T-cell (primary cell): ENCODE data around the gene KCNIP4. TPM values are rescaled to one million over a fixed set of nuclear protein-coding genes. Genes with fewer than 3 reads are reported as not detected.
A peak's percentile ranks its signal among the peaks of the same experiment; 100 is the strongest.
"Not testable (repeated sequence)": the region's sequence is repeated elsewhere in the genome, so short reads cannot be mapped to it uniquely, and the experiment has no call there.

Experiments used
- ATAC-seq, 4 experiments: fragments of 200-7000 bp in 3 of 4; fragments of 150-1000 bp in 1 of 4; cut with Tn5 transposase; replicated peaks in 1 of 4; 1 replicate in 3 of 4; 2 replicates in 1 of 4; pipeline ENCODE4 v1.10.0; 2021; ENCODE audit warnings: moderate library complexity in 3 of 4, mild to moderate bottlenecking in 2 of 4, moderate number of reproducible peaks in 1 of 4
- CTCF ChIA-PET, 2 donors: fragments of 300-600 bp; sonication (Branson Sonifier 250); formaldehyde crosslinking; loops; one replicate each; lab custom pipeline; 2022; ENCODE audit warnings: antibody characterized with exemption in 2 of 2; lab: Charles Lee
- POLR2A ChIA-PET, 2 donors: fragments of 300-600 bp; sonication (Branson Sonifier 250); formaldehyde crosslinking; loops; one replicate each; lab custom pipeline; 2022; ENCODE audit warnings: antibody characterized with exemption in 2 of 2; lab: Charles Lee
- DNase-seq, 35 experiments: peaks; one replicate each; pipeline versions ENCODE4 v3.0.0 to v3.0.0-alpha.2; 2013 to 2023
- H3K27ac ChIP-seq: one replicate; pipeline ENCODE4 v1.5.1; 2013; ENCODE audit warnings: low read length
- H3K27me3 ChIP-seq, 2 experiments: replicated peaks in 1 of 2; 1 replicate in 1 of 2; 2 replicates in 1 of 2; pipeline versions ENCODE4 v1.6.1 to v1.7.0; 2013; ENCODE audit warnings: low read length in 1 of 2, mixed read lengths in 1 of 2; ENCODE audit not compliant: control insufficient read depth in 2 of 2, insufficient read depth in 2 of 2; ENCODE audit errors: extremely low read depth in 1 of 2
- H3K36me3 ChIP-seq, 2 donors: 1 replicate in 1 of 2; 2 replicates in 1 of 2; pipeline versions ENCODE4 v1.6.1 to v1.7.0; 2013; ENCODE audit warnings: low read length in 1 of 2; ENCODE audit not compliant: control insufficient read depth in 2 of 2, insufficient read depth in 1 of 2; ENCODE audit errors: extremely low read depth in 1 of 2
- H3K4me1 ChIP-seq, 2 experiments: 1 replicate in 1 of 2; 2 replicates in 1 of 2; pipeline versions ENCODE4 v1.6.1 to v1.7.0; 2013; ENCODE audit warnings: low read length in 2 of 2, mixed read lengths in 1 of 2; ENCODE audit not compliant: insufficient read depth in 2 of 2, control insufficient read depth in 1 of 2; ENCODE audit errors: extremely low read depth in 1 of 2
- H3K4me3 ChIP-seq, 2 donors: 1 replicate in 1 of 2; 2 replicates in 1 of 2; pipeline versions ENCODE4 v1.5.1 to v1.7.0; 2013; ENCODE audit warnings: mild to moderate bottlenecking in 2 of 2, low read length in 1 of 2, moderate library complexity in 1 of 2; ENCODE audit not compliant: control insufficient read depth in 1 of 2; ENCODE audit errors: extremely low read depth in 1 of 2
- H3K9me3 ChIP-seq: 2 replicates; pipeline ENCODE4 v1.7.0; 2013
- H3K27ac Mint-ChIP-seq, 2 donors: one replicate each; pipeline ENCODE4 v1.8.0; 2020 to 2021; ENCODE audit warnings: mild to moderate bottlenecking in 2 of 2, mixed read lengths in 2 of 2
- H3K27me3 Mint-ChIP-seq, 2 donors: one replicate each; pipeline ENCODE4 v1.8.0; 2021 to 2022; ENCODE audit warnings: mixed read lengths in 2 of 2
- H3K36me3 Mint-ChIP-seq: one replicate; pipeline ENCODE4 v1.8.0; 2021; ENCODE audit warnings: mixed read lengths
- H3K4me1 Mint-ChIP-seq, 3 donors: one replicate each; pipeline ENCODE4 v1.8.0; 2020 to 2022; ENCODE audit warnings: mixed read lengths in 3 of 3, mild to moderate bottlenecking in 1 of 3
- H3K4me3 Mint-ChIP-seq, 3 donors: one replicate each; pipeline ENCODE4 v1.8.0; 2020 to 2022; ENCODE audit warnings: mild to moderate bottlenecking in 3 of 3, mixed read lengths in 3 of 3, moderate library complexity in 3 of 3
- H3K9me3 Mint-ChIP-seq, 3 donors: one replicate each; pipeline ENCODE4 v1.8.0; 2020 to 2022; ENCODE audit warnings: mixed read lengths in 3 of 3
- WGBS: methylation state at CpG from one replicate; pipeline ENCODE4 v1.1.5; 2013; ENCODE audit warnings: missing lambda C conversion rate; ENCODE audit not compliant: insufficient coverage; 5-methylcytosine and 5-hydroxymethylcytosine counted together
- total RNA-seq, 35 experiments: library from RNA in 6 of 35; stranded (reverse) in 6 of 35; fragments of 120-200 nt in 1 of 35; gene quantifications; one replicate each; pipeline versions ENCODE4 v1.2.1 to v1.2.4 and lab custom pipeline; 2013 to 2026

Gene KCNIP4
- total RNA-seq, 5 donors from 2014 or later (not counting 1 experiment from before 2014, with no cell fraction given) = not detected

DNA sequence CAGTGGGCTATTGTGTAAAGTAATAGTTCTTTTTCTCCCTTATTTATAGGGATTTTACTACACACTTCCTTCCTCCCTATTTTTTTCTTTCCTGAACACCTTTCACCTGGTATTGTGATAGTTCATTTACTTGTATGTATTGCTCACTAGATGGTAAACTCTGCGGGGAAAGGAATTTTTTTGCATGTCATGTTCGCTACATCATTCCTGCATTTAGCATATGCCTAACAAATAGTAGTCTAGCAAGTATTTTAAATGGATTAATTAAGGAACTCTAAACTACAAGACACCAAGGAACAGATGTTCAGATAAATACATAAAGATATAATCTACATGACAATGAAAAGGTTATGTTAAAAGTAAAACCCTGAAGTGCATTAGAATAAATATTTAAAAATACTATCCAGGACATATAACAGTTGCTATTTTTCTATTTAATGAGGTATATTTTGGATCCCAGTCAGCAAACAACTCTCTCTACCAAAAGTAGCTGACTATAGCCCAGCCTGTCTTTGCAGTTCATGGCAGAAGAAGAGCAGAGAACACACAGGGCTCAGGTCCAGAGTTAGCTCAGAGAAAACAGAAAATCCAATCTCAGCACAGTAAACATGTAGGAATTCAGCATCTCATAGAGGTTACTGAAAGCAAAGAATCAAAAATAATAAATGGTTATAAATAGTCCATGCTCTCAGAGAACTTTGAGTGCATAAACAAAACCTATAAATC, 1160.5 kb downstream of the KCNIP4 start:
- WGBS = no CpG with 5 or more reads among the region's 2 CpGs
- H3K4me3 Mint-ChIP-seq = no peak overlapping the region
- peaks cover 0 to 3% of the 10 kb centered on the region in 2 donors for H3K27me3 Mint-ChIP-seq
- H3K9me3 ChIP-seq = no peaks in the 10 kb centered on the region
- no peaks in the 10 kb centered on the region for H3K27me3 ChIP-seq
- H3K36me3 Mint-ChIP-seq = no peaks in the 10 kb centered on the region
- no peak overlapping the region for H3K4me3 ChIP-seq
- ChIA-PET CTCF (no interaction called here), POLR2A (no interaction called here)
- H3K27ac Mint-ChIP-seq = no peak overlapping the region
- no peaks in the 10 kb centered on the region for H3K4me1 Mint-ChIP-seq
- ATAC-seq (no peak), DNase-seq (no peak)
- H3K27ac ChIP-seq = no peak overlapping the region
- H3K36me3 ChIP-seq = no peaks in the 10 kb centered on the region
- no peaks in the 10 kb centered on the region for H3K4me1 ChIP-seq
- peaks cover 3 to 5% (median 4%) of the 10 kb centered on the region in 3 donors for H3K9me3 Mint-ChIP-seq

DNA sequence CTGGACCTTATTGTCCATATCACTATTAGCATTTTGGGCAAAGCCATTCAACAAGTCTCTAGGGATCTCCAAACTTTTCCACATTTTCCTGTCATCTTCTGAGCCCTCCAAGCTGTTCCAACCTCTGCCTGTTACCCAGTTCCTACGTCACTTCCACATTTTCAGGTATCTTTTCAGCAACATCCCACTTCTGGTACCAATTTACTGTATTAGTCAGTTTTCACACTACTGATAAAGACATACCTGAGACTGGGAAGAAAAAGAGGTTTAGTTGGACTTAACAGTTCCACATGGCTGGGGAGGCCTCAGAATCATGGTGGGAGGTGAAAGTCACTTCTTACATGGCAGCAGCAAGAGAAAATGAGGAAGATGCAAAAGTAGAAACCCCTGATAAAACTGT, 1165.4 kb downstream of the KCNIP4 start:
- no CpG with 5 or more reads among the region's 1 CpG for WGBS
- H3K27me3 ChIP-seq, DNase-seq, POLR2A ChIA-PET, ATAC-seq, CTCF ChIA-PET, H3K27me3 Mint-ChIP-seq, H3K9me3 ChIP-seq, H3K36me3 Mint-ChIP-seq, H3K4me3 ChIP-seq, H3K4me1 Mint-ChIP-seq, H3K27ac Mint-ChIP-seq, H3K4me1 ChIP-seq, H3K36me3 ChIP-seq, H3K4me3 Mint-ChIP-seq, H3K27ac ChIP-seq: not testable (repeated sequence)
- peaks cover 22 to 31% (median 24%) of the 10 kb centered on the region in 3 donors for H3K9me3 Mint-ChIP-seq

DNA sequence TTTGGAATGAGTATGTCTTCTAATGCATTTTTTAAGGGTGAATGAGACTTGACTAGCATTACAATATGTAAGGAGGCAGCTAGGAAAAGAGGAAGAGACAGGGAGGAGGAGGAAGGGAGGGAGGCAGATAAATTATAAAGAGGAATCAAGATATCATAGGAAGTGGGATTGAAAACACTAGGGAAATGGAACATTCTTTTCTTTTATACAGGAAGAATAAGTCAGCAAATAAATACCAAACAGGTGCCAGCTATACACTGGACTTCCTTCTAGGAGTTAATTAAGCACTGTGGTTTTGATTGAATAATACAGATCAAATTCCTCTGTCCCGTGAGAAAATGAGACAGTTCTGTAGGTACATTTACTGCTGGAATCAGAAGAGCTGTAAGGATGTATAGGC, 1169.7 kb downstream of the KCNIP4 start:
- Histone ChIP-seq H3K27ac (no peak overlapping the region), H3K36me3 (no peaks in the 10 kb centered on the region), H3K4me1 (no peaks in the 10 kb centered on the region), H3K27me3 (no peaks in the 10 kb centered on the region), H3K9me3 (no peaks in the 10 kb centered on the region), H3K4me3 (no peak overlapping the region)
- DNase-seq (no peak), ATAC-seq (no peak)
- Mint-ChIP-seq H3K27me3 (peaks cover 0 to 4% of the 10 kb centered on the region in 2 donors), H3K4me1 (peaks cover 0 to 5% (median 0%) of the 10 kb centered on the region in 3 donors), H3K4me3 (no peak overlapping the region), H3K9me3 (peaks cover 22 to 31% (median 24%) of the 10 kb centered on the region in 3 donors), H3K36me3 (no peaks in the 10 kb centered on the region), H3K27ac (no peak overlapping the region)
- 75% methylated on average over 1 of the region's 1 CpG for WGBS
- POLR2A ChIA-PET = no interaction called here
- CTCF ChIA-PET = no interaction called here

DNA sequence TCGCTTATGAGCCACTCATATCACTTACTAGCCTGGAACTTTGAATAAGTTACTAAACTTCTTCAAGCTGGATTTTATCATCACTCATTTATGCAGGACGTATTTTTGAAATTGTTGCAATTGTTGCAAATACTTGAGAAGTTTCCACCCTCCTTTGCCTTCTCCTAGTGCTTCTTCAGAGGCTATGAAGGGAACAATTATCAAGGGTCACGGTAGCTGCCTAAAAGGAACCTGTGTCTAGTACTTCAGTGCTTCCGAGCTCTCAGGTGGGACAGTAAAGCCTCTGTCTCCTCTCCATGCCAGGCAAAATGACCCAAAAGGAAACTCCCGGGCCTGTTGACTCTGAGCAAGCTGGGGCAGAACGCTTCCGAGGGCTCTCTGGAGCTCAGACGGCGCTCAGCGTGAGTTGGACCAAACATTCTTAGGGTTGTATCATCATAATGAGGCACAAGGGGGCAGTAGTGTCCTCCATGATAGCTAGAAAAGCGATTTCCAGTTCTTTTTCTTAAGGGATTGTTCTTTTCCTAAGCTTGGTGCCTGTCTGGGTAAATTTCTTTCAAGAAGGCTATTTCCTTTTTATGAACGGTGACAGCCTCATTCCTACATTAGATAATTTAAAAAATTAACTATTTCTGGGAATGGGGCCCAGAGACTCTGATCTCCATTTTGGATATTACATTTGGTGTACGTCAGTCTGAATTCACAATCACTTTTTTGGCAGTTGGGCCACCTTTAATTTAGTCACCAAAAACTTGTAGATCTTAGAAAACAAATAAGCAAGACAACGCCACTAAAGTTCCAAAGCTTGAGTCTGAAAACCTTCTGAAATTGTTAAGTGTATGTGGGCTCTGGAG, 1175.2 kb downstream of the KCNIP4 start:
- Mint-ChIP-seq H3K36me3 (no peaks in the 10 kb centered on the region), H3K9me3 (no peaks in the 10 kb centered on the region), H3K27ac (no peak overlapping the region), H3K4me3 (no peak overlapping the region), H3K4me1 (peaks cover 0 to 9% (median 3%) of the 10 kb centered on the region in 3 donors), H3K27me3 (peaks cover 0 to 7% of the 10 kb centered on the region in 2 donors)
- WGBS = 56% methylated on average over 3 of the region's 14 CpGs
- DNase-seq (peak in 15 of 35 experiments; percentile 0 to 55 (median 2)), ATAC-seq (no peak)
- CTCF ChIA-PET = interaction anchor here (0.5 to 4.2 kb wide), 12 partner anchors 12 to 1616 kb away, joined by 3 to 29 read pairs (median 4); partner anchors contain the start of gene PACRGL (in 1 of the 2)
- POLR2A ChIA-PET = no interaction called here
- H3K9me3 ChIP-seq = no peaks in the 10 kb centered on the region
- no peak overlapping the region for H3K4me3 ChIP-seq
- no peak overlapping the region for H3K27ac ChIP-seq
- H3K4me1 ChIP-seq = peaks cover 0 to 3% of the 10 kb centered on the region in 2 experiments
- peaks cover 0 to 2% of the 10 kb centered on the region in 2 experiments for H3K27me3 ChIP-seq
- H3K36me3 ChIP-seq = no peaks in the 10 kb centered on the region

DNA sequence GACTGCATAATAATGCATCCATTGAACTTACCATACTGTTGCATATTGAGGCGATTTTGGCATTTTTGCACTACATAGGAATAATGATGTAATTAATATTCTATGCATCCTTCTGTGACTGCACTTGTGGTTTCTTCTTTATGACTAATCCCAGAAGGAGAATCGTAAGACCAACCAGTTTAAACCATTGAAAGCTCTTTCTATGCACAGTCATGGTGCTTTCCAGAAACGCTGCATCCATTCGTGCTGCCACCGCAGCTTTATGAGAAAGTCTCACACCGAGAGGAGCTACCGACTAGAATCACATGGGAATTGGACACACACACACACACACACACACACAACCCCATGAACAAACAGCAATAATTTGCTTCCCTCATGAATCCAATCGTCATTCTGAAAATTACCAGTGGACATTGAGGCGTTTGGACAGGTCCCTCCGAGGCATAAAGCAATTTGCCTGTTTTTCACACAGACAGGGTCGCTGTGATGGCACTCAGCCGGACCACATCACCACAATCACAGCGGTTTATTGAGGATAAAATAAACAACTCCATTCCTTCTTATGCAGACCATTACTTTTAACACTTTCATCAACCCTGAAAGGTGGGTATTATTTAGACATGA, 1184.1 kb downstream of the KCNIP4 start:
- H3K4me1 Mint-ChIP-seq = no peaks in the 10 kb centered on the region
- Histone ChIP-seq H3K27me3 (no peaks in the 10 kb centered on the region), H3K9me3 (no peaks in the 10 kb centered on the region), H3K4me3 (no peak overlapping the region), H3K4me1 (no peaks in the 10 kb centered on the region), H3K36me3 (no peaks in the 10 kb centered on the region), H3K27ac (no peak overlapping the region)
- no peak overlapping the region for H3K27ac Mint-ChIP-seq
- POLR2A ChIA-PET = no interaction called here
- H3K36me3 Mint-ChIP-seq = no peaks in the 10 kb centered on the region
- no peak overlapping the region for H3K4me3 Mint-ChIP-seq
- DNase-seq (no peak), ATAC-seq (no peak)
- no peaks in the 10 kb centered on the region for H3K9me3 Mint-ChIP-seq
- WGBS = 85% methylated on average over 9 of the region's 13 CpGs
- no peaks in the 10 kb centered on the region for H3K27me3 Mint-ChIP-seq
- CTCF ChIA-PET = no interaction called here

DNA sequence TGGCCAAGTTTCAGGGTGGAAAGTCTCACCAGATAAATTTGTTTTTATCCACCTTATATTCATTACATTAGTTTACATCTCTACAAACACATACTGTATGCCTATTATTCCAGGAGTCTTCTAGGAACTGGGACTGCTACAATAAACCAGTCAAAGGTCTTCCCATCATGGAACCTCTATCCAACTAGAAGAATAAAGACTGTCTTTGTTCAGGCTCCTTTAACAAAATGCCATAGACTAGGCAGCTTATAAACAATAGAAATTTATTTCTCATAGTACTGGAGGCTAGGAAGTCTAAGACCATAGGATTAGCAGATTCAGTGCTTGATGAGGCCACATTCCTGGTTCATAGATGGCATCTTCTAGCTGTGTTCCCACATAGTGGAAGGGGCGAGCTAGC, 1186.7 kb downstream of the KCNIP4 start:
- no peaks in the 10 kb centered on the region for H3K36me3 ChIP-seq
- CTCF ChIA-PET = interaction anchor here in 1 of 2 donors (0.8 kb wide), 1 partner anchor 11 kb away, joined by 4 read pairs; no protein-coding TSS in a partner anchor
- no peak for ATAC-seq

More for the DNA sequence above, 1186.7 kb downstream of the KCNIP4 start:
- Mint-ChIP-seq H3K4me3 (no peak overlapping the region), H3K27me3 (no peaks in the 10 kb centered on the region), H3K9me3 (no peaks in the 10 kb centered on the region), H3K4me1 (no peaks in the 10 kb centered on the region), H3K36me3 (no peaks in the 10 kb centered on the region), H3K27ac (no peak overlapping the region)
- no peaks in the 10 kb centered on the region for H3K9me3 ChIP-seq
- no peaks in the 10 kb centered on the region for H3K4me1 ChIP-seq
- no CpG with 5 or more reads among the region's 1 CpG for WGBS
- no peak overlapping the region for H3K4me3 ChIP-seq
- POLR2A ChIA-PET = no interaction called here
- H3K27ac ChIP-seq = no peak overlapping the region
- no peak for DNase-seq
- H3K27me3 ChIP-seq = no peaks in the 10 kb centered on the region
